Activated CD8-positive, alpha-beta T cell treated with anti-CD3 and anti-CD28 coated beads for 36 hours (primary cell): ENCODE measurements around the gene DDX19B. TPM values are rescaled to one million over a fixed set of nuclear protein-coding genes. Genes with fewer than 3 reads are reported as not detected.

Experiments
- ATAC-seq: fragments of 200-7000 bp; cut with Tn5 transposase; one replicate; pipeline ENCODE4 v1.10.0; 2021; ENCODE audit warnings: mild to moderate bottlenecking, moderate library complexity
- CTCF ChIA-PET: fragments of 350-600 bp; sonication (Branson Sonifier 250); formaldehyde crosslinking; loops from one replicate; lab custom pipeline; 2021; ENCODE audit warnings: antibody characterized with exemption; lab: Charles Lee
- POLR2A ChIA-PET: fragments of 350-600 bp; sonication (Branson Sonifier 250); formaldehyde crosslinking; loops from one replicate; lab custom pipeline; 2021; ENCODE audit warnings: antibody characterized with exemption; lab: Charles Lee
- DNase-seq: peaks from one replicate; pipeline ENCODE4 v3.0.0-alpha.2; 2020
- H3K27ac Mint-ChIP-seq: one replicate; pipeline ENCODE4 v1.8.0; 2021; ENCODE audit warnings: mild to moderate bottlenecking, mixed read lengths
- H3K27me3 Mint-ChIP-seq: one replicate; pipeline ENCODE4 v1.8.0; 2021; ENCODE audit warnings: mixed read lengths
- H3K36me3 Mint-ChIP-seq: one replicate; pipeline ENCODE4 v1.8.0; 2021; ENCODE audit warnings: low read depth, mixed read lengths
- H3K4me1 Mint-ChIP-seq: one replicate; pipeline ENCODE4 v1.8.0; 2021; ENCODE audit warnings: low read depth, mixed read lengths
- H3K4me3 Mint-ChIP-seq: one replicate; pipeline ENCODE4 v1.8.0; 2021; ENCODE audit warnings: mild to moderate bottlenecking, moderate library complexity, mixed read lengths
- H3K9me3 Mint-ChIP-seq: one replicate; pipeline ENCODE4 v1.8.0; 2021; ENCODE audit warnings: mixed read lengths
- intact Hi-C: fragments of 100-400 bp; cut with micrococcal nuclease; formaldehyde crosslinking; loops from one replicate; pipeline ENCODE4 v1.10.0; 2022
- total RNA-seq, 2 experiments: library from RNA; stranded (reverse); gene quantifications; one replicate each; pipeline ENCODE4 v1.2.3, GENCODE V29; 2021
- TF ChIP-seq, protein P1 (sequence below): fragments of 200-600 bp; IDR thresholded peaks from one replicate; pipeline ENCODE4 v1.8.0; 2022; ENCODE audit warnings: antibody characterized with exemption, mild to moderate bottlenecking

DDX19B gene
- total RNA-seq, 2 experiments from 2014 or later, result 34.8 to 42.2 TPM

DNA sequence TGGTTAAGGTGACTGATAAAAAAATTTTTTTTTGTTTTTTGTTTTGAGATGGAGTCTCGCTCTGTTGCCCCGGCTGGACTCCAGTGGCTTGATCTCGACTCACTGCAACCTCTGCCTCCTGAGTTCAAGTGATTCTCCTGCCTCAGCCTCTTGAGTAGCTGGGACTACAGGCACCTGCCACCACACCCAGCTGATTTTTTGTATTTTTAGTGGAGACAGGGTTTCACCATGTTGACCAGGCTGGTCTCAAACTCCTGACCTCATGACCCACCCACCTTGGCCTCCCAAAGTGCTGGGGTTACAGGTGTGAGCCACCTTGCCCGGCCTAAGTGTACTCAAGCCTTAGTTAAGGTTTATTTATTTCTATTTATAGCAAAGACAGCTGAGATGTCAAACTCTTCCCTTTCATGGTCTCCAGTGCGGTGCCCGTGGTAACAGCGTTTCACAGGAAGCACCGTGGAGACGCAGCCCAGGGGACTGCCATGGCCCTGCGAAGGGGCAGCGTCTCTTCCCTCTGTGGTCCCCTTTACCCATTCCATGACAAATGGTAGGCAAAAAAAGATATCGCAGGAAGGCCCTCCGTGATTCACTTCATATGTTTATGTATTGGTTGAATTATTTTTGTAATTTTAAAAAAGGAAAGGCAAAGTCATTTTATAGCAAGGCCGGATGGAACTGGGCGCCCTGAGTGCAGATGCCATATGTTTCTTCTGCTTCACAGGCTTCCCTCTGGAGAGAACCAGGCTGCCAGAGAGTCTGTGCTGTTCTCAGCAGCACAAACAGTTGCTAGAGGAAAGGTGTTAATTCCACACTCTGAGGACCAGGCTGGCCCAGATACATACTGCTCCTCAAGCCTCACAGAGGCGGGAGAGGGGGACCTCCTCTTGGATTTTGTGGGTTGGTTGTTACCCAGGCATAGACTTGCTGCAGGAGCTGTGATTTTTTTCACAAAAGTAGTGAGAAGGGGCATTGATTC, 76.9 kb downstream of the DDX19B start:
- no peaks in the 10 kb centered on the region for H3K9me3 Mint-ChIP-seq
- ChIA-PET CTCF (no interaction called here), POLR2A (interaction anchor here (0.6 to 3.1 kb wide), 6 partner anchors 11 to 162 kb away, joined by 3 to 15 read pairs (median 4); partner anchors contain the start of genes DDX19A and ST3GAL2)
- TF ChIP-seq, protein P1, sequence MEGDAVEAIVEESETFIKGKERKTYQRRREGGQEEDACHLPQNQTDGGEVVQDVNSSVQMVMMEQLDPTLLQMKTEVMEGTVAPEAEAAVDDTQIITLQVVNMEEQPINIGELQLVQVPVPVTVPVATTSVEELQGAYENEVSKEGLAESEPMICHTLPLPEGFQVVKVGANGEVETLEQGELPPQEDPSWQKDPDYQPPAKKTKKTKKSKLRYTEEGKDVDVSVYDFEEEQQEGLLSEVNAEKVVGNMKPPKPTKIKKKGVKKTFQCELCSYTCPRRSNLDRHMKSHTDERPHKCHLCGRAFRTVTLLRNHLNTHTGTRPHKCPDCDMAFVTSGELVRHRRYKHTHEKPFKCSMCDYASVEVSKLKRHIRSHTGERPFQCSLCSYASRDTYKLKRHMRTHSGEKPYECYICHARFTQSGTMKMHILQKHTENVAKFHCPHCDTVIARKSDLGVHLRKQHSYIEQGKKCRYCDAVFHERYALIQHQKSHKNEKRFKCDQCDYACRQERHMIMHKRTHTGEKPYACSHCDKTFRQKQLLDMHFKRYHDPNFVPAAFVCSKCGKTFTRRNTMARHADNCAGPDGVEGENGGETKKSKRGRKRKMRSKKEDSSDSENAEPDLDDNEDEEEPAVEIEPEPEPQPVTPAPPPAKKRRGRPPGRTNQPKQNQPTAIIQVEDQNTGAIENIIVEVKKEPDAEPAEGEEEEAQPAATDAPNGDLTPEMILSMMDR, result no peak
- peaks cover 11% of the 10 kb centered on the region for H3K4me1 Mint-ChIP-seq
- no peak overlapping the region for H3K4me3 Mint-ChIP-seq
- DNase-seq, result no peak
- ATAC-seq, result no peak
- peak overlapping the region; percentile 49 for H3K27ac Mint-ChIP-seq
- intact Hi-C loops, result no loop called here
- peaks cover 49% of the 10 kb centered on the region for H3K36me3 Mint-ChIP-seq
- no peaks in the 10 kb centered on the region for H3K27me3 Mint-ChIP-seq

DNA sequence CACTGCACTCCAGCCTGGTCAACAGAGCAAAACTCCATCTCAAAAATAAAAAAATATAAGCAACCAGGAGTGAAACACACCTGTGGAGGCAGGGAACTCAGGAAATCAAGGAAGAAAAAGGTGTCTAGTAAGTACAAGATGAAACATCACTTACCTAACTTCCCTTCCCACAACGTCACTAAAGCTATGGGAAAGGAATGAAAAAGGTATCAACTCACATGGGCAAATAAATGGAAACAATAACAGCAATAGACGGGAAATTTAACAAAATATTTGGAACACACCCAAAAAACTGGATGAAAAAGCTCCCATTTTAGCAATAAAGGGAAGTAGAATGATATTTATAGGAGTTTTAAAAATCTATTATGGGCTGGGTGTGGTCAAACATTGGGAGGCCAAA, 78.8 kb downstream of the DDX19B start:
- DNase-seq (no peak), ATAC-seq (no peak)
- peaks cover 34% of the 10 kb centered on the region for H3K36me3 Mint-ChIP-seq
- ChIA-PET CTCF (no interaction called here), POLR2A (interaction anchor here (0.9 to 3.1 kb wide), 6 partner anchors 18 to 171 kb away, joined by 3 to 15 read pairs (median 3); partner anchors contain the start of genes AARS1, DDX19A and ST3GAL2)
- H3K4me3 Mint-ChIP-seq, result no peak overlapping the region
- H3K9me3 Mint-ChIP-seq, result no peaks in the 10 kb centered on the region
- intact Hi-C loops, result no loop called here
- H3K4me1 Mint-ChIP-seq, result peaks cover 11% of the 10 kb centered on the region
- TF ChIP-seq, protein P1, result no peak
- peak overlapping the region; percentile 47 for H3K27ac Mint-ChIP-seq
- H3K27me3 Mint-ChIP-seq, result no peaks in the 10 kb centered on the region

DNA sequence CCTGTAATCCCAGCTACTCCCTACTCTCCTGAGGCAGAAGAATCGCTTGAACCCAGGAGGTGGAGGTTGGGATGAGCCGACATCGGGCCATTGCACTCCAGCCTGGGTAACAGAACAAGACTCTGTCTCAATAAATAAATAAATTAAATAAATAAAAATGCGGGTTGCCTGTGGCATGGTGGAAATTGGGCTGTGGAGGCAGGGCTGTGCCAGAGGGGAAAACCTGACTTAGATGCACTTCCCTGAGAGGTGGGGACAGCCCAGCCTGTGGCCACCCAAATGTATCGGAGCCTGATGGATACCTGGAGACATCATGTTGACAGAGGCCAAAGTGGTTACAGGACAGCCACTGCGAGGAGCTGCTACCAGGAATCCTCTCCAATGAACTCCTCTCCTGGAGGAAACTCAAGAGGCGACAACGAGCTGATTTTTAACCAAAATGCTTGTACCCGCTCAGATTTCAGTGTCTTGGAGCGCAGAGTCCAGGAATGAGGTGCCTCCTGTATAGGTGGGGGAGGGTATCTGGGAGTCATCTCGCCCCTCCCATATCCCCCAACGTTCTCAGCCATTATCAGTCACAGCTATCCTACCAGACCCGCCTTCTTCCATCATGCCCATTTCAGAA, 80.0 kb downstream of the DDX19B start:
- TF ChIP-seq, protein P1, result no peak
- Mint-ChIP-seq H3K27me3 (no peaks in the 10 kb centered on the region), H3K9me3 (no peaks in the 10 kb centered on the region), H3K4me3 (peak overlapping the region; percentile 84), H3K27ac (peak overlapping the region; percentile 98), H3K36me3 (peaks cover 30% of the 10 kb centered on the region), H3K4me1 (peaks cover 11% of the 10 kb centered on the region)
- ATAC-seq, result no peak
- ChIA-PET POLR2A (interaction anchor here (0.6 to 3.8 kb wide), 13 partner anchors 10 to 146 kb away, joined by 3 to 34 read pairs (median 7); partner anchors contain the start of genes COG4, DDX19A and ST3GAL2), CTCF (interaction anchor here (0.6 to 2.6 kb wide), 2 partner anchors 15 to 146 kb away, joined by 3 to 12 read pairs; no protein-coding TSS in a partner anchor)
- intact Hi-C loops, result no loop called here
- DNase-seq, result no peak

DNA sequence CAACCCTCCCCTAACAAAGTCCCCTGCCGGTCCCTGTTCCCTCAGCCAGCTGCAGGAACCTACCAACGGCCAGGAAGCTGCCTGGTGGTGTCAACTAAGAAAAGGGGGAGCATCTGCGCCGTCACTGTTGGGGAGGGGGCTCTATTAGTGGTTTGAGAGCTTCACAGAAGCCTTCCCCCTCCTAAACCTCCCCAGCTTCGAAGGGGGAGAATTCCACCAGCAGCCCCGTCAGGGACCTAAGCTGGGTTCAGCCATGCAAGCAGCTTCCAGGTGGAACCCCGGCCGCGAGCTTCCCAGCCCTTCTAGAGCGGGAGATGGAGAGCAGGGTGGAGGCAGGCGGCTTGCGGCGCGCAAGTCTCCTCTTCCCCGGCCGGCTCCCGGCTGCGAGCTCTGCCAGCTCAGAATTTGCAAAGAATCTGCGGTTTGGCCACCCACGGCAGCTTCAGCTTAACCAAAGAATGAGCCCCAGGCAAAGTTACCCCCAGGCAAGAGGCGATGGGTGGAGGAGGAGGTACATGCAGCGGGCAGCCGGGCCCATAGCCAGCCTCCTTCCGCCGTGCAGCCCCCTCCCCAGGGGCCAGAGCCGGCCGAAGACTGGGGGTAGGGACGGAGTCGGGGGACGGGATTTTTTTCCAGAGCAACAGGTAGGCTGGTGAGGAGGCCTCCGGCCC, 81.4 kb downstream of the DDX19B start:
- H3K27me3 Mint-ChIP-seq, result no peaks in the 10 kb centered on the region
- intact Hi-C loops, result loop anchor here (5.0 to 10.0 kb wide), 2 partner anchors 57 to 144 kb away; partner anchors contain the start of genes COG4, SF3B3 and ST3GAL2

More for the DNA sequence above, 81.4 kb downstream of the DDX19B start:
- DNase-seq, result peak; percentile 94
- TF ChIP-seq, protein P1, result no peak
- H3K4me3 Mint-ChIP-seq, result peak overlapping the region; percentile 84
- H3K27ac Mint-ChIP-seq, result peak overlapping the region; percentile 98
- H3K36me3 Mint-ChIP-seq, result peaks cover 27% of the 10 kb centered on the region
- peak; percentile 40 for ATAC-seq
- peaks cover 9% of the 10 kb centered on the region for H3K4me1 Mint-ChIP-seq
- ChIA-PET CTCF (interaction anchor here (0.8 to 2.6 kb wide), 10 partner anchors 10 to 202 kb away, joined by 3 to 15 read pairs (median 4); partner anchors contain the start of genes DDX19A and FCSK), POLR2A (interaction anchor here (0.5 to 3.8 kb wide), 38 partner anchors 8 to 218 kb away, joined by 3 to 34 read pairs (median 6); partner anchors contain the start of genes AARS1, COG4, DDX19A and DDX19B)
- no peaks in the 10 kb centered on the region for H3K9me3 Mint-ChIP-seq
